SK-N-SH treated with all-trans-retinoic acid at 6 μM for 48 hours (cell line): ENCODE data around the gene LRRC74B.

Source experiments
- ATAC-seq: fragments of 200-7000 bp; cut with Tn5 transposase; 3 replicates; pipeline ENCODE4 v1.9.1; 2020; ENCODE audit warnings: mild to moderate bottlenecking, moderate library complexity
- ARNTL ChIP-seq: fragments of 450-650 bp; formaldehyde crosslinking; IDR thresholded peaks from 2 replicates; pipeline ENCODE4 v1.5.0; 2020; ENCODE audit warnings: low read depth, mild to moderate bottlenecking, moderate library complexity, borderline replicate concordance
- BACH2 ChIP-seq: fragments of 250-450 bp; sonication (Bioruptor Pico); IDR thresholded peaks from 2 replicates; pipeline ENCODE4 v1.9.0; 2021; ENCODE audit warnings: mild to moderate bottlenecking, borderline replicate concordance
- CSDC2 ChIP-seq: fragments of 250-450 bp; sonication (Bioruptor Pico); IDR thresholded peaks from 2 replicates; pipeline ENCODE4 v1.5.0; 2020; ENCODE audit warnings: mild to moderate bottlenecking, moderate library complexity
- CSRNP3 ChIP-seq: fragments of 250-450 bp; sonication (Bioruptor Pico); IDR thresholded peaks from 2 replicates; pipeline ENCODE4 v1.5.1; 2021; ENCODE audit warnings: mild to moderate bottlenecking, moderate library complexity
- GLIS3 ChIP-seq: fragments of 250-450 bp; sonication (Bioruptor Pico); IDR thresholded peaks from 2 replicates; pipeline ENCODE4 v1.5.0; 2020; ENCODE audit warnings: mild to moderate bottlenecking, moderate library complexity
- ISL1 ChIP-seq: fragments of 250-450 bp; sonication (Bioruptor Pico); IDR thresholded peaks from 2 replicates; pipeline ENCODE4 v2.1.2; 2022; ENCODE audit warnings: mild to moderate bottlenecking, moderate library complexity
- OSR1 ChIP-seq: fragments of 250-450 bp; sonication (Bioruptor Pico); IDR thresholded peaks from 2 replicates; pipeline ENCODE4 v1.8.0; 2022; ENCODE audit warnings: moderate library complexity, mild to moderate bottlenecking, inconsistent platforms
- PATZ1 ChIP-seq: fragments of 250-450 bp; sonication (Bioruptor Pico); IDR thresholded peaks from 2 replicates; pipeline ENCODE4 v1.8.0; 2020; ENCODE audit warnings: mild to moderate bottlenecking, moderate library complexity, borderline replicate concordance
- POU6F1 ChIP-seq: fragments of 250-450 bp; sonication (Bioruptor Pico); IDR thresholded peaks from 2 replicates; pipeline ENCODE4 v1.8.0; 2021; ENCODE audit warnings: low read depth, mild to moderate bottlenecking, moderate library complexity, borderline replicate concordance
- RARB ChIP-seq: fragments of 250-450 bp; sonication (Bioruptor Pico); IDR thresholded peaks from 2 replicates; pipeline ENCODE4 v1.8.0; 2021; ENCODE audit warnings: mild to moderate bottlenecking, moderate library complexity
- SNAI2 ChIP-seq: fragments of 250-450 bp; sonication (Bioruptor Pico); IDR thresholded peaks from 2 replicates; pipeline ENCODE4 v1.5.0; 2020; ENCODE audit warnings: mild to moderate bottlenecking, moderate library complexity
- TCF4 ChIP-seq: fragments of 250-450 bp; sonication (Bioruptor Pico); IDR thresholded peaks from 2 replicates; pipeline ENCODE4 v1.8.0; 2021; ENCODE audit warnings: mild to moderate bottlenecking, moderate library complexity, borderline replicate concordance
- TSHZ2 ChIP-seq: fragments of 250-450 bp; sonication (Bioruptor Pico); IDR thresholded peaks from 2 replicates; pipeline ENCODE4 v1.5.0; 2020; ENCODE audit warnings: mild to moderate bottlenecking, moderate library complexity
- ZC3H10 ChIP-seq: fragments of 250-450 bp; sonication (Bioruptor Pico); IDR thresholded peaks from 2 replicates; pipeline ENCODE4 v1.5.1; 2021; ENCODE audit warnings: mild to moderate bottlenecking, moderate library complexity
- ZFP3 ChIP-seq: fragments of 250-450 bp; sonication (Bioruptor Pico); IDR thresholded peaks from 2 replicates; pipeline ENCODE4 v1.5.0; 2020; ENCODE audit warnings: mild to moderate bottlenecking, moderate library complexity
- ZFP30 ChIP-seq: fragments of 450-650 bp; formaldehyde crosslinking; IDR thresholded peaks from 2 replicates; pipeline ENCODE4 v1.5.0; 2022; ENCODE audit warnings: mild to moderate bottlenecking, moderate library complexity
- ZNF565 ChIP-seq: fragments of 450-650 bp; formaldehyde crosslinking; conservative IDR thresholded peaks from 2 replicates; pipeline ENCODE4 v1.5.0; 2020; ENCODE audit warnings: low read depth, mild to moderate bottlenecking, moderate library complexity
- ZNF70 ChIP-seq: fragments of 450-650 bp; formaldehyde crosslinking; IDR thresholded peaks from 2 replicates; pipeline ENCODE4 v1.5.0; 2020; ENCODE audit warnings: mild to moderate bottlenecking, moderate library complexity
- ZNF8 ChIP-seq: fragments of 450-650 bp; formaldehyde crosslinking; IDR thresholded peaks from 2 replicates; pipeline ENCODE4 v1.5.0; 2020; ENCODE audit warnings: mild to moderate bottlenecking, moderate library complexity

The LRRC74B gene

GRCh38 chr22:21054714-21055563 is 9.2 kb downstream of the LRRC74B start:
- no peak for ATAC-seq
- TF ChIP-seq ZC3H10 (CRISPR knock-in tag) (no peak), OSR1 (no peak), SNAI2 (CRISPR knock-in tag) (no peak), CSRNP3 (CRISPR knock-in tag) (no peak), GLIS3 (CRISPR knock-in tag) (no peak), ZNF70 (no peak), ZFP30 (CRISPR knock-in tag) (no peak), ISL1 (CRISPR knock-in tag) (no peak), CSDC2 (CRISPR knock-in tag) (no peak), ZNF8 (CRISPR knock-in tag) (no peak), ZFP3 (no peak), PATZ1 (CRISPR knock-in tag) (no peak), POU6F1 (CRISPR knock-in tag) (no peak), RARB (CRISPR knock-in tag) (no peak), TSHZ2 (CRISPR knock-in tag) (no peak), TCF4 (CRISPR knock-in tag) (no peak)
- TF ChIP-seq, all 23 proteins: peak for 0

GRCh38 chr22:21055564-21055834 is 9.8 kb downstream of the LRRC74B start:
- no peak for ATAC-seq
- TF ChIP-seq BACH2 (CRISPR knock-in tag) (no peak), PATZ1 (CRISPR knock-in tag) (no peak), ARNTL (CRISPR knock-in tag) (no peak), POU6F1 (CRISPR knock-in tag) (no peak), TSHZ2 (CRISPR knock-in tag) (no peak), SNAI2 (CRISPR knock-in tag) (no peak), ZNF565 (CRISPR knock-in tag) (no peak), TCF4 (CRISPR knock-in tag) (no peak), ZNF8 (CRISPR knock-in tag) (no peak), ISL1 (CRISPR knock-in tag) (no peak), ZC3H10 (CRISPR knock-in tag) (no peak), ZNF70 (no peak), OSR1 (no peak), ZFP3 (no peak), GLIS3 (CRISPR knock-in tag) (no peak)
